Measurements from ENCODE around the gene COL11A2.

The COL11A2 gene

GRCh38 chr6:33140556-33140955 lies 51.7 kb downstream of the COL11A2 start:
- no peak for TF ChIP-seq CTCF (IDR thresholded peaks at IDR 0.05; ENCODE audit: low read depth, low read length, missing control alignments)

GRCh38 chr6:33139596-33140206 lies 52.6 kb downstream of the COL11A2 start:
- no peak overlapping the region for H3K4me3 ChIP-seq (replicated peaks; ENCODE audit: low read depth, low read length)
- no peak for TF ChIP-seq CTCF (IDR thresholded peaks at IDR 0.05; ENCODE audit: low read depth, low read length, missing control alignments)
- no peak for DNase-seq (ENCODE audit: extremely low read depth, low read depth)

More at GRCh38 chr6:33140556-33140955, 51.7 kb downstream of the COL11A2 start:
- no peak overlapping the region for H3K4me3 ChIP-seq (replicated peaks; ENCODE audit: low read depth, low read length)
- no peak for DNase-seq (ENCODE audit: extremely low read depth, low read depth)

- H3K4me3 ChIP-seq (replicated peaks; ENCODE audit: low read depth, low read length), result no peak overlapping the region
- DNase-seq (ENCODE audit: extremely low read depth, low read depth), result no peak
- TF ChIP-seq CTCF (IDR thresholded peaks at IDR 0.05; ENCODE audit: low read depth, low read length, missing control alignments), result no peak
Measured at GRCh38 chr6:33136310-33136900, 55.9 kb downstream of the COL11A2 start.

GRCh38 chr6:33132081-33132524 lies 60.2 kb downstream of the COL11A2 start:
- TF ChIP-seq CTCF (IDR thresholded peaks at IDR 0.05; ENCODE audit: low read depth, low read length, missing control alignments), result no peak

GRCh38 chr6:33128318-33128717 lies 63.9 kb downstream of the COL11A2 start:
- no peak overlapping the region for H3K4me3 ChIP-seq (replicated peaks; ENCODE audit: low read depth, low read length)
- DNase-seq (ENCODE audit: extremely low read depth, low read depth), result no peak
- TF ChIP-seq CTCF (IDR thresholded peaks at IDR 0.05; ENCODE audit: low read depth, low read length, missing control alignments), result no peak

More at GRCh38 chr6:33132081-33132524, 60.2 kb downstream of the COL11A2 start:
- no peak for DNase-seq (ENCODE audit: extremely low read depth, low read depth)
- H3K4me3 ChIP-seq (replicated peaks; ENCODE audit: low read depth, low read length), result no peak overlapping the region

- DNase-seq (ENCODE audit: extremely low read depth, low read depth), result peak; percentile 4
- peak; percentile 81 for TF ChIP-seq CTCF (IDR thresholded peaks at IDR 0.05; ENCODE audit: low read depth, low read length, missing control alignments)
- H3K4me3 ChIP-seq (replicated peaks; ENCODE audit: low read depth, low read length), result no peak overlapping the region
Measured at GRCh38 chr6:33126101-33126714, 66.1 kb downstream of the COL11A2 start.

All from HFF-Myc (cell line).